Liver (tissue), 9 donors: ENCODE data around the gene NMNAT1. TPM values are rescaled to one million over a fixed set of nuclear protein-coding genes. Genes with fewer than 3 reads are reported as not detected.

ENCODE experiments used
- DNase-seq: peaks from one replicate; pipeline ENCODE4 v3.0.0-alpha.2; 2017; ENCODE audit warnings: low spot score
- H3K27ac ChIP-seq, 2 donors: one replicate each; pipeline ENCODE4 v1.7.0; 2013; ENCODE audit warnings: inconsistent platforms in 2 of 2, low read length in 2 of 2, control low read depth in 1 of 2, low read depth in 1 of 2, mild to moderate bottlenecking in 1 of 2
- H3K27me3 ChIP-seq, 4 donors: one replicate each; pipeline versions ENCODE4 v1.6.1 to v1.7.0; 2013; ENCODE audit warnings: low read length in 3 of 4, inconsistent platforms in 1 of 4, mild to moderate bottlenecking in 1 of 4, moderate library complexity in 1 of 4; ENCODE audit not compliant: control insufficient read depth in 4 of 4, insufficient read depth in 4 of 4
- H3K36me3 ChIP-seq, 4 donors: one replicate each; pipeline versions ENCODE4 v1.6.1 to v1.7.0; 2013; ENCODE audit warnings: low read length in 3 of 4, mild to moderate bottlenecking in 3 of 4, low read depth in 1 of 4, moderate library complexity in 1 of 4; ENCODE audit not compliant: control insufficient read depth in 4 of 4, insufficient read depth in 3 of 4
- H3K4me1 ChIP-seq, 4 donors: one replicate each; pipeline versions ENCODE4 v1.6.1 to v1.7.0; 2013; ENCODE audit warnings: low read length in 3 of 4, mild to moderate bottlenecking in 3 of 4, moderate library complexity in 1 of 4; ENCODE audit not compliant: control insufficient read depth in 4 of 4, insufficient read depth in 4 of 4
- H3K4me3 ChIP-seq, 3 donors: one replicate each; pipeline versions ENCODE4 v1.6.1 to v1.7.0; 2013; ENCODE audit warnings: low read length in 3 of 3, control low read depth in 1 of 3, low read depth in 1 of 3, mild to moderate bottlenecking in 1 of 3
- H3K9ac ChIP-seq, 2 donors: one replicate each; pipeline ENCODE4 v1.7.0; 2013; ENCODE audit warnings: low read length in 2 of 2, mild to moderate bottlenecking in 2 of 2, moderate library complexity in 2 of 2, control low read depth in 1 of 2, low read depth in 1 of 2
- H3K9me3 ChIP-seq, 4 donors: one replicate each; pipeline versions ENCODE4 v1.6.1 to v1.7.0; 2013; ENCODE audit warnings: low read length in 3 of 4; ENCODE audit not compliant: control insufficient read depth in 4 of 4
- ATF3 ChIP-seq: IDR thresholded peaks from 2 replicates; pipeline ENCODE4 v1.6.1; 2016; ENCODE audit warnings: antibody characterized with exemption
- EGR1 ChIP-seq, 2 donors: IDR thresholded peaks; 2 replicates each; pipeline ENCODE4 v1.6.1; 2016 to 2018; ENCODE audit warnings: antibody characterized with exemption in 2 of 2, low read depth in 2 of 2
- FOXA1 ChIP-seq: IDR thresholded peaks from 2 replicates; pipeline ENCODE4 v1.6.1; 2016; ENCODE audit warnings: antibody characterized with exemption
- GABPA ChIP-seq, 2 donors: IDR thresholded peaks in 1 of 2; conservative IDR thresholded peaks in 1 of 2; 2 replicates each; pipeline ENCODE4 v1.6.1; 2016; ENCODE audit warnings: antibody characterized with exemption in 2 of 2, mild to moderate bottlenecking in 1 of 2, moderate library complexity in 1 of 2
- HNF4A ChIP-seq, 2 donors: conservative IDR thresholded peaks; 2 replicates each; pipeline ENCODE4 v1.6.1; 2016; ENCODE audit warnings: antibody characterized with exemption in 2 of 2, mild to moderate bottlenecking in 2 of 2
- JUND ChIP-seq, 2 donors: IDR thresholded peaks; 2 replicates each; pipeline ENCODE4 v1.6.1; 2016; ENCODE audit warnings: antibody characterized with exemption in 2 of 2
- NR2F2 ChIP-seq: IDR thresholded peaks from 2 replicates; pipeline ENCODE4 v1.6.1; 2016; ENCODE audit warnings: antibody characterized with exemption
- RAD21 ChIP-seq, 2 donors: IDR thresholded peaks; 2 replicates each; pipeline ENCODE4 v1.6.1; 2016; ENCODE audit warnings: antibody characterized with exemption in 2 of 2, mild to moderate bottlenecking in 2 of 2
- REST ChIP-seq: IDR thresholded peaks from 2 replicates; pipeline ENCODE4 v1.6.1; 2016; ENCODE audit warnings: antibody characterized with exemption, mild to moderate bottlenecking
- SP1 ChIP-seq: IDR thresholded peaks from 2 replicates; pipeline ENCODE4 v1.6.1; 2018; ENCODE audit warnings: antibody characterized with exemption, mild to moderate bottlenecking
- TAF1 ChIP-seq: conservative IDR thresholded peaks from 2 replicates; pipeline ENCODE4 v1.6.1; 2016; ENCODE audit warnings: antibody characterized with exemption, mild to moderate bottlenecking
- YY1 ChIP-seq: IDR thresholded peaks from 2 replicates; pipeline ENCODE4 v1.6.1; 2016; ENCODE audit warnings: antibody characterized with exemption, mild to moderate bottlenecking
- WGBS: extraction: QIAGEN DNeasy Blood & Tissue Kit; methylation state at CpG from one replicate; pipeline ENCODE4 v1.1.7; 2013; 5-methylcytosine and 5-hydroxymethylcytosine counted together
- polyA plus RNA-seq, 2 donors: library from polyadenylated mRNA; stranded (reverse) in 1 of 2; unstranded in 1 of 2; fragments of 200-250 nt in 1 of 2; fragments of >200 nt in 1 of 2; fragmentation: Nextera tagmentation in 1 of 2; extraction: Ambion mirVana in 1 of 2; gene quantifications; one replicate each; pipeline versions ENCODE4 v1.2.1 to v1.2.3, GENCODE V29; 2013 to 2015
- total RNA-seq, 2 donors: library from RNA; depleted of rRNA; stranded (reverse); fragments of >200 nt; gene quantifications; one replicate each; pipeline ENCODE4 v1.2.3, GENCODE V29; 2014
- TF ChIP-seq, protein P1 (sequence below): IDR thresholded peaks from 2 replicates; pipeline ENCODE4 v1.6.1; 2016; ENCODE audit warnings: antibody characterized with exemption
- TF ChIP-seq, protein P2 (sequence below): IDR thresholded peaks from 2 replicates; pipeline ENCODE4 v1.6.1; 2016; ENCODE audit warnings: antibody characterized with exemption
- TF ChIP-seq, protein P3 (sequence below): fragments of 150-350 bp; IDR thresholded peaks from 2 replicates; pipeline ENCODE4 v1.5.1; 2017; ENCODE audit warnings: improper control_type of control experiment, low read depth, low read length; ENCODE audit not compliant: missing input control
- donor health status: healthy.
- donor health status: healthy.
- donor health status: healthy.
- donor health status: healthy.
- donor health status: healthy.

Gene NMNAT1
- total and polyA plus RNA-seq, 4 donors, result 5.2 to 7.4 (median 5.6) TPM

- H3K9ac ChIP-seq, result no peak overlapping the region
- peaks cover 3 to 21% (median 16%) of the 10 kb centered on the region in 4 donors for H3K4me1 ChIP-seq
- H3K27ac ChIP-seq, result no peak overlapping the region
- no peaks in the 10 kb centered on the region for H3K36me3 ChIP-seq
- no peak for TF ChIP-seq SP1
- TF ChIP-seq, protein P1, sequence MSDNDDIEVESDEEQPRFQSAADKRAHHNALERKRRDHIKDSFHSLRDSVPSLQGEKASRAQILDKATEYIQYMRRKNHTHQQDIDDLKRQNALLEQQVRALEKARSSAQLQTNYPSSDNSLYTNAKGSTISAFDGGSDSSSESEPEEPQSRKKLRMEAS, result no peak
- no peak for TF ChIP-seq EGR1 (IDR thresholded peaks at IDR 0.05; ENCODE audit: low read depth in 2 of 2)
- TF ChIP-seq, protein P2, sequence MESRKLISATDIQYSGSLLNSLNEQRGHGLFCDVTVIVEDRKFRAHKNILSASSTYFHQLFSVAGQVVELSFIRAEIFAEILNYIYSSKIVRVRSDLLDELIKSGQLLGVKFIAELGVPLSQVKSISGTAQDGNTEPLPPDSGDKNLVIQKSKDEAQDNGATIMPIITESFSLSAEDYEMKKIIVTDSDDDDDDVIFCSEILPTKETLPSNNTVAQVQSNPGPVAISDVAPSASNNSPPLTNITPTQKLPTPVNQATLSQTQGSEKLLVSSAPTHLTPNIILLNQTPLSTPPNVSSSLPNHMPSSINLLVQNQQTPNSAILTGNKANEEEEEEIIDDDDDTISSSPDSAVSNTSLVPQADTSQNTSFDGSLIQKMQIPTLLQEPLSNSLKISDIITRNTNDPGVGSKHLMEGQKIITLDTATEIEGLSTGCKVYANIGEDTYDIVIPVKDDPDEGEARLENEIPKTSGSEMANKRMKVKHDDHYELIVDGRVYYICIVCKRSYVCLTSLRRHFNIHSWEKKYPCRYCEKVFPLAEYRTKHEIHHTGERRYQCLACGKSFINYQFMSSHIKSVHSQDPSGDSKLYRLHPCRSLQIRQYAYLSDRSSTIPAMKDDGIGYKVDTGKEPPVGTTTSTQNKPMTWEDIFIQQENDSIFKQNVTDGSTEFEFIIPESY, result no peak
- no peak for TF ChIP-seq YY1
- no peak for TF ChIP-seq NR2F2
- no peak for TF ChIP-seq JUND (IDR thresholded peaks at IDR 0.05)
- no peak for TF ChIP-seq FOXA1
- no peak for TF ChIP-seq REST
- no peak for TF ChIP-seq TAF1
- TF ChIP-seq HNF4A (conservative IDR thresholded peaks at IDR 0.05), result no peak
- TF ChIP-seq ATF3, result no peak
- TF ChIP-seq GABPA (IDR thresholded peaks at IDR 0.05 in 1 of 2, conservative IDR thresholded peaks at IDR 0.05 in 1 of 2), result no peak
- TF ChIP-seq, protein P3, sequence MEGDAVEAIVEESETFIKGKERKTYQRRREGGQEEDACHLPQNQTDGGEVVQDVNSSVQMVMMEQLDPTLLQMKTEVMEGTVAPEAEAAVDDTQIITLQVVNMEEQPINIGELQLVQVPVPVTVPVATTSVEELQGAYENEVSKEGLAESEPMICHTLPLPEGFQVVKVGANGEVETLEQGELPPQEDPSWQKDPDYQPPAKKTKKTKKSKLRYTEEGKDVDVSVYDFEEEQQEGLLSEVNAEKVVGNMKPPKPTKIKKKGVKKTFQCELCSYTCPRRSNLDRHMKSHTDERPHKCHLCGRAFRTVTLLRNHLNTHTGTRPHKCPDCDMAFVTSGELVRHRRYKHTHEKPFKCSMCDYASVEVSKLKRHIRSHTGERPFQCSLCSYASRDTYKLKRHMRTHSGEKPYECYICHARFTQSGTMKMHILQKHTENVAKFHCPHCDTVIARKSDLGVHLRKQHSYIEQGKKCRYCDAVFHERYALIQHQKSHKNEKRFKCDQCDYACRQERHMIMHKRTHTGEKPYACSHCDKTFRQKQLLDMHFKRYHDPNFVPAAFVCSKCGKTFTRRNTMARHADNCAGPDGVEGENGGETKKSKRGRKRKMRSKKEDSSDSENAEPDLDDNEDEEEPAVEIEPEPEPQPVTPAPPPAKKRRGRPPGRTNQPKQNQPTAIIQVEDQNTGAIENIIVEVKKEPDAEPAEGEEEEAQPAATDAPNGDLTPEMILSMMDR, result no peak
- no peak for DNase-seq
- no peak overlapping the region for H3K4me3 ChIP-seq
- no peaks in the 10 kb centered on the region for H3K9me3 ChIP-seq
- WGBS, result 94% methylated on average over 3 of the region's 3 CpGs
- H3K27me3 ChIP-seq, result no peaks in the 10 kb centered on the region
Observed at GRCh38 chr1:10031461-10031860, 88.2 kb downstream of the NMNAT1 start.

- Histone ChIP-seq H3K27ac (peak within 1 kb of the TSS; percentile 84 to 90), H3K36me3 (peaks cover 0 to 2% (median 0%) of the 10 kb centered on the region in 4 donors), H3K9me3 (no peaks in the 10 kb centered on the region), H3K9ac (peak within 1 kb of the TSS; percentile 26 to 77), H3K4me1 (peaks cover 3 to 21% (median 16%) of the 10 kb centered on the region in 4 donors), H3K4me3 (peak within 1 kb of the TSS; percentile 77 to 95 (median 95)), H3K27me3 (no peaks in the 10 kb centered on the region)
- TF ChIP-seq, protein P1, result no peak
- no peak for TF ChIP-seq HNF4A (conservative IDR thresholded peaks at IDR 0.05)
- peak in 1 of 2 donors; percentile 26 for TF ChIP-seq EGR1 (IDR thresholded peaks at IDR 0.05; ENCODE audit: low read depth in 2 of 2)
- no peak for TF ChIP-seq FOXA1
- peak in 1 of 2 donors; percentile 67 for TF ChIP-seq GABPA (IDR thresholded peaks at IDR 0.05 in 1 of 2, conservative IDR thresholded peaks at IDR 0.05 in 1 of 2)
- TF ChIP-seq RAD21 (IDR thresholded peaks at IDR 0.05), result peak; percentile 76 to 81
- TF ChIP-seq YY1, result peak; percentile 98
- TF ChIP-seq, protein P3, result peak; percentile 92
- DNase-seq, result peak; percentile 97
- under 1% methylated on average over 73 of the region's 73 CpGs for WGBS
Observed at GRCh38 chr1:10032590-10033358, 89.5 kb downstream of the NMNAT1 start, which contains the start of gene UBE4B. TSS of gene UBE4B (plus strand) at chr1:10032958. CDS start at chr1:10033671, 713 bp downstream.
